Measurements from ENCODE around the gene NFASC. TPM values are rescaled to one million over a fixed set of nuclear protein-coding genes. Genes with fewer than 3 reads are reported as not detected.

NFASC gene
- total and polyA plus RNA-seq, 12 donors = 4.8 to 76.7 (median 44.8) TPM

DNA sequence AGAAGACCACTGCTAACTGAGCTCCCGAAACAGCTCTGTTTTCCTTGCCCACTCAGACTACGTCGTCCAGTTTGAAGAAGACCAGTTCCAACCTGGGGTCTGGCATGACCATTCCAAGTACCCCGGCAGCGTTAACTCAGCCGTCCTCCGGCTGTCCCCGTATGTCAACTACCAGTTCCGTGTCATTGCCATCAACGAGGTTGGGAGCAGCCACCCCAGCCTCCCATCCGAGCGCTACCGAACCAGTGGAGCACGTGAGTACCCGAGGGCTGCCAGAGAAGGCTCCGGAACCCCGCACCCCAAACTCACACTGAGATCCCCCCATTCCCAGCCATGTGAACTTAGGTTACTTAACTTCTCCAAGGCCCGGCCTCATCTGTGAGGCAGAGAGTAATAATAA lies 108.6 kb downstream of the NFASC start:
- no peak for DNase-seq
- 94 to 97% (median 95%) methylated on average over 17 to 18 of the region's 18 CpGs for WGBS, 4 donors
- Histone ChIP-seq H3K4me1 (replicated peaks in 1 of 2) (no peaks in the 10 kb centered on the region), H3K9me3 (replicated peaks in 1 of 3) (no peaks in the 10 kb centered on the region), H3K27ac (no peak overlapping the region), H3K27me3 (no peaks in the 10 kb centered on the region), H3K36me3 (replicated peaks in 1 of 2) (peaks cover 0 to 28% of the 10 kb centered on the region in 2 donors), H3K4me3 (no peak overlapping the region)
- intact Hi-C loops (cut with DNase I) = loop anchor here in 1 of 2 donors (5.0 kb wide), 1 partner anchor 278 kb away; no protein-coding TSS in a partner anchor
- no peak for TF ChIP-seq POLR2A (IDR thresholded peaks at IDR 0.05)
- TF ChIP-seq, protein P1, sequence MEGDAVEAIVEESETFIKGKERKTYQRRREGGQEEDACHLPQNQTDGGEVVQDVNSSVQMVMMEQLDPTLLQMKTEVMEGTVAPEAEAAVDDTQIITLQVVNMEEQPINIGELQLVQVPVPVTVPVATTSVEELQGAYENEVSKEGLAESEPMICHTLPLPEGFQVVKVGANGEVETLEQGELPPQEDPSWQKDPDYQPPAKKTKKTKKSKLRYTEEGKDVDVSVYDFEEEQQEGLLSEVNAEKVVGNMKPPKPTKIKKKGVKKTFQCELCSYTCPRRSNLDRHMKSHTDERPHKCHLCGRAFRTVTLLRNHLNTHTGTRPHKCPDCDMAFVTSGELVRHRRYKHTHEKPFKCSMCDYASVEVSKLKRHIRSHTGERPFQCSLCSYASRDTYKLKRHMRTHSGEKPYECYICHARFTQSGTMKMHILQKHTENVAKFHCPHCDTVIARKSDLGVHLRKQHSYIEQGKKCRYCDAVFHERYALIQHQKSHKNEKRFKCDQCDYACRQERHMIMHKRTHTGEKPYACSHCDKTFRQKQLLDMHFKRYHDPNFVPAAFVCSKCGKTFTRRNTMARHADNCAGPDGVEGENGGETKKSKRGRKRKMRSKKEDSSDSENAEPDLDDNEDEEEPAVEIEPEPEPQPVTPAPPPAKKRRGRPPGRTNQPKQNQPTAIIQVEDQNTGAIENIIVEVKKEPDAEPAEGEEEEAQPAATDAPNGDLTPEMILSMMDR (IDR thresholded peaks at IDR 0.05) = no peak

DNA sequence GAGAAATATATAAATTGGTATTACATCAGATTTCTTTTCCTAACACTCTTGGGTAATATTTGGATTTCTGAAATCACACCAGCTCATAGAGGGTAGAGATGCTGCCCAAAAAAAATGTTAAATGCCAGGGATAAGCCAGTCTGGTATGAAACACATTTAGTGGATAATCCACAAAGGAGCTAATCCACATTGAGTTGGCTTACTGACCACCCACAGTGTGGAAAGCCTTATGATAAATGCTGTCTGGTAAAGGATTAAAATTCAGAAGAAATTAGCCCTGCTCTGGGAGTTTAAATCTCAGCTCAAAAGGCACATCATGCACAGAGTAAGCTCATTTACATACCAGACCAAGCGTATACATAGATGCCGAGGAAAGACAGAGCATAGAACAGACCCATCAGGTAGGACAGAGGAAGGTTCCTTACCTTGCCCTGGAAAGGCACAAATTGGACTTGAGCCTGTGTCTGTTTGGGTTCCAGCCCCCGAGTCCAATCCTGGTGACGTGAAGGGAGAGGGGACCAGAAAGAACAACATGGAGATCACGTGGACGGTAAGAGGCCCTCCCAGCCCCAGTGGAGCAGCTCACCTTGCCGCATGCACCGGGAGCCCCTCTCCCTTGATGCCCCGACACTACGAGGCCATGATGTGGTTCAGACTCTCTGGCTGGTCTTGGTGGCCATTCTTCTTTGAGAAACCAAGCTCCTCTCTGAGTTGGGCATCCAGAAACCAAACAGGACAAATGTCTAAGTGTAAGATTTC lies 109.4 kb downstream of the NFASC start:
- Histone ChIP-seq H3K36me3 (replicated peaks in 1 of 2) (peaks cover 0 to 27% of the 10 kb centered on the region in 2 donors), H3K4me3 (no peak overlapping the region)
- TF ChIP-seq, protein P1 (IDR thresholded peaks at IDR 0.05) = no peak
- no peak for TF ChIP-seq POLR2A (IDR thresholded peaks at IDR 0.05)

DNA sequence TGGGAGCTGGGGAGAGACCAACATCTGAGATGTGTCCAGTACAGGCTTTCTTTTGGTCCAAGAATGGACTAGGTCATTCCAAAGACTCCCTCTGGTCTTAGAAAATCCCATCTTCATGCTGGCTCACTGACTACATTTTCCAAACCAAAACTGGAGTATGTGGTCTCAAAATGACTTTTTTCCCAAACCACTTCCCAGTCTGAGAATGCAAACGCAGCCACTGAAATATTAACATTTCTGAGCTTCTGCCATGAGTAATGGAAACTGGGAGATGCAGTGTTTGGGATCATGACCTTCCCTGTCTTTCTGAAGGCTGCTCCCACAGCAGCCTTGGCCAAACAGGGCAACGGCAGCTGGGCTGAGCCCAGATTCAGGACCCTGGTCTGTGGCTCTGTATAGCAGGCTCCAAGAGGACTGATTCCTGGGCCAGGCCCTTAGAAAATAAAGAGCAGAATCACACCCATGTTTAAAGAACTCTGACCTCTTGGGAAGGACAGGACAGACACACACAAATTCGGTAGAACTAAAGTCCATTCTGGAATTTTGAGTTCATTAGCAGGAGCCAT lies 110.3 kb downstream of the NFASC start:
- no peak for TF ChIP-seq POLR2A (IDR thresholded peaks at IDR 0.05)
- TF ChIP-seq, protein P1 (IDR thresholded peaks at IDR 0.05) = no peak
- no peaks in the 10 kb centered on the region for H3K27me3 ChIP-seq
- H3K4me3 ChIP-seq = no peak overlapping the region
- no peaks in the 10 kb centered on the region for H3K9me3 ChIP-seq (replicated peaks in 1 of 3)
- H3K4me1 ChIP-seq (replicated peaks in 1 of 2) = no peaks in the 10 kb centered on the region
- peaks cover 0 to 30% of the 10 kb centered on the region in 2 donors for H3K36me3 ChIP-seq (replicated peaks in 1 of 2)
- intact Hi-C loops (cut with DNase I) = no loop called here
- peak overlapping the region in 1 of 5 donors; percentile 66 for H3K27ac ChIP-seq
- 43 to 63% (median 47%) methylated on average over 2 to 3 of the region's 3 CpGs for WGBS, 4 donors
- DNase-seq = no peak

More for the DNA sequence above, 109.4 kb downstream of the NFASC start:
- 93 to 96% (median 94%) methylated on average over 9 to 10 of the region's 10 CpGs for WGBS, 4 donors
- Histone ChIP-seq H3K27me3 (no peaks in the 10 kb centered on the region), H3K27ac (peak overlapping the region in 1 of 5 donors; percentile 63), H3K9me3 (replicated peaks in 1 of 3) (no peaks in the 10 kb centered on the region), H3K4me1 (replicated peaks in 1 of 2) (no peaks in the 10 kb centered on the region)
- no peak for DNase-seq
- intact Hi-C loops (cut with DNase I) = loop anchor here in 1 of 2 donors (5.0 kb wide), 1 partner anchor 277 kb away; no protein-coding TSS in a partner anchor

DNA sequence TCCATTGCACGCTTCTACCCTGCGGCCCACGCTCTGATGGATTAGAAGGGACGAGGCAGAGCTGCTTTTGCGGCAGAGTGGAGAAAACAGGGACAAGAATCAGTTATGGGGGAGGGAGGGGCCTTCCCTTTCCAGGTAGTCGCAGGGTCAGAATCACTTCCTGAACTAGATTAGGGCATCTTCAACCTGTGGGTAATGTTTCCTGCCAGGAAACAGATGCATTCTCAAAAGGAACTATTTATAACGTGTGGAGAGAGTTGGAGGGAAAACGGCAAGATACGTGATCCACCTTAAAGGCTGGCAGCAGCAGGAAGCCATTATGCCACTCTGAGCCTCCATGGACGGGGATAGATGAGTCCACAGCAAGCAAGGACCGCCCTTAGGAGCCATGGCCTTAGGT lies 112.5 kb downstream of the NFASC start:
- no peaks in the 10 kb centered on the region for H3K27me3 ChIP-seq
- no peaks in the 10 kb centered on the region for H3K9me3 ChIP-seq (replicated peaks in 1 of 3)
- WGBS, 4 donors = 64 to 73% (median 69%) methylated on average over 9 to 11 of the region's 11 CpGs
- no peak overlapping the region for H3K4me3 ChIP-seq
- no peak for DNase-seq
- intact Hi-C loops (cut with DNase I) = no loop called here
- H3K36me3 ChIP-seq (replicated peaks in 1 of 2) = peaks cover 0 to 20% of the 10 kb centered on the region in 2 donors
- H3K4me1 ChIP-seq (replicated peaks in 1 of 2) = no peaks in the 10 kb centered on the region
- H3K27ac ChIP-seq = no peak overlapping the region
- no peak for TF ChIP-seq POLR2A (IDR thresholded peaks at IDR 0.05)
- TF ChIP-seq, protein P1 (IDR thresholded peaks at IDR 0.05) = no peak

Data from adrenal gland (tissue), 12 donors.